GM19193 (cell line): ENCODE measurements around the gene CLHC1.

Source experiments
- POLR2A ChIP-seq: IDR thresholded peaks from 4 replicates; pipeline ENCODE4 v1.6.1; 2011; ENCODE audit not compliant: insufficient read depth, insufficient read length; ENCODE audit errors: extremely low read depth

The CLHC1 gene

DNA sequence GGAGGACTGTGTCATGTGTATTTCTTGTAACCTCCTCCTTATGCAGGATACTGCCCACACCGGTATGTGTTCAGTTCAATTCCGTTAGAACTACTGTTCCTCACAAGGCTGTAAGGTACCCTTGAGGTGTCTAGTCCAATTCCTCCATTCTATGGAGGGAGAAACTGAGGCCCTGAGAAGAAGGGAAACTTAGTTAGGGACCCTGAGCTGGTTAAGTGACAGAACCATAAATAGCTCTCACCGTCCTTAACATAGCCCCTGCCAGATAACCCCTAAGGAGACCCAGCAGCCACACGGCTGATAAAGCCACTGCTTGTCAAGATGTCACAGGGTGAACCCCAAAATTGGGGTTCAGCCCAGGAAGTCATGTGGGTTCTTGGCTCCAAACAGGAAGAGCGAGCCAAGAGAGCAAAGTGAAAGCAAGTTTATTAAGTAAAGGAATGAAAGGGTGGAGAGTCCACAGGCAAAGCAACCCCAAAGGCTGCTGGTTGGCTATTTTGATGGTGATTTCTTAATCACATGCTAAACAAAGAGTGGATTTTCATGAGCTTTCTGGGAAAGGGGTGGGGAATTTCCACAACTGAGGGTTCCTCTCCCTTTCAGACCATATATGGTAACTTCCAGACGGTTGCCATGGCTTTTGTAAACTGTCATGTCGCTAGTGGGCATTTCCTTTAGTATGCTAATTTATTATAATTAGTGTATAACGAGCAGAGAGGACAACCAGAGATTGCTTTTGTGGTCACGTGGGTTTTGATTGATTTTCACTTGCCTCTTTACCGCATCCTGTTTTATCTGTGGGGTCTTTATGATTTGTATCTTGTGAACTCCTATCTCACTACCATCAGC lies 98.4 kb downstream of the CLHC1 start:
- TF ChIP-seq POLR2A, result peak; percentile 54

DNA sequence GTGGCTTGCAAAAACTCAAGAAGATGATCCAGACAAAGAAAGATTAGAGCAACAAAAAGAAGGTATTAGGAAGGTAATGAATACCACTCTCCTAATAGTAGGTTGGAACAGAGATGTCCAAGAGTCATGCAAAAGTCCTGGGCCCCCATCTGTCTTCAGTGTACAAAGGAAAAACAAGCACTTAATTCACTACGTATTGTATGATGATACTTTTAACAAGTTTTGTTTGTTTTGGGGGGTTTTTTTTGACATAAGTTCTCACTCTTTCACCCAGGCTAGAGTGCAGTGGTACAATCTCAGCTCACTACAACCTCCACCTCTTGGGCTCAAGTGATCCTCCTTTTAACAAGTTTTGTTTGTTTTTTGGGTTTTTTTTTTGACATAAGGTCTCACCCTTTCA lies 101.2 kb downstream of the CLHC1 start:
- TF ChIP-seq POLR2A, result no peak
